H9 (cell line): Measurements from ENCODE around the gene GPR157. TPM values are rescaled to one million over a fixed set of nuclear protein-coding genes. Genes with fewer than 3 reads are reported as not detected.

Source experiments
- DNase-seq: peaks from one replicate; pipeline ENCODE4 v3.0.0-alpha.2; 2017
- H2AFZ ChIP-seq: one replicate; pipeline ENCODE4 v1.6.1; 2013; ENCODE audit warnings: mild to moderate bottlenecking, low read length, control low read depth, moderate library complexity
- H2AK5ac ChIP-seq: 2 replicates; pipeline ENCODE4 v1.6.1; 2013; ENCODE audit warnings: low read length, control low read depth, mixed read lengths; ENCODE audit not compliant: insufficient read length
- H2BK120ac ChIP-seq: one replicate; pipeline ENCODE4 v1.6.1; 2013; ENCODE audit warnings: low read depth, mild to moderate bottlenecking, low read length, control low read depth, inconsistent platforms; ENCODE audit not compliant: poor library complexity, severe bottlenecking
- H2BK12ac ChIP-seq: 2 replicates; pipeline ENCODE4 v1.6.1; 2013; ENCODE audit warnings: low read length, control low read depth, mixed read lengths, low read depth; ENCODE audit not compliant: insufficient read length
- H2BK15ac ChIP-seq: 2 replicates; pipeline ENCODE4 v1.6.1; 2013; ENCODE audit warnings: low read depth, low read length, control low read depth
- H2BK20ac ChIP-seq: one replicate; pipeline ENCODE4 v1.6.1; 2013; ENCODE audit warnings: low read depth, mild to moderate bottlenecking, low read length, control low read depth, inconsistent platforms; ENCODE audit not compliant: poor library complexity, severe bottlenecking
- H2BK5ac ChIP-seq: 2 replicates; pipeline ENCODE4 v1.6.1; 2013; ENCODE audit warnings: low read length, control low read depth, mixed read lengths; ENCODE audit not compliant: insufficient read length
- H3K14ac ChIP-seq: 2 replicates; pipeline ENCODE4 v1.6.1; 2013; ENCODE audit warnings: low read length, control low read depth; ENCODE audit not compliant: insufficient read depth
- H3K18ac ChIP-seq: 2 replicates; pipeline ENCODE4 v1.6.1; 2013; ENCODE audit warnings: low read depth, mild to moderate bottlenecking, mixed read lengths, low read length, control low read depth; ENCODE audit not compliant: insufficient read length
- H3K23ac ChIP-seq: 2 replicates; pipeline ENCODE4 v1.6.1; 2013; ENCODE audit warnings: low read length, control low read depth, mixed read lengths, low read depth; ENCODE audit not compliant: insufficient read length
- H3K23me2 ChIP-seq: 2 replicates; pipeline ENCODE4 v1.6.1; 2013; ENCODE audit warnings: low read depth, mild to moderate bottlenecking, mixed read lengths, low read length, control low read depth; ENCODE audit not compliant: insufficient read length, poor library complexity, severe bottlenecking
- H3K27ac ChIP-seq: 2 replicates; pipeline ENCODE4 v1.5.1; 2013; ENCODE audit warnings: low read length, control low read depth, mixed read lengths, low read depth; ENCODE audit not compliant: insufficient read length
- H3K27me3 ChIP-seq: 2 replicates; pipeline ENCODE4 v1.6.1; 2013; ENCODE audit warnings: low read length, control low read depth, inconsistent platforms; ENCODE audit not compliant: insufficient read depth
- H3K4ac ChIP-seq: 2 replicates; pipeline ENCODE4 v1.6.1; 2013; ENCODE audit warnings: low read depth, mild to moderate bottlenecking, control low read depth, inconsistent platforms, low read length, moderate library complexity
- H3K4me1 ChIP-seq: 2 replicates; pipeline ENCODE4 v1.6.1; 2013; ENCODE audit warnings: low read length, control low read depth, inconsistent platforms; ENCODE audit not compliant: insufficient read depth
- H3K4me2 ChIP-seq: 2 replicates; pipeline ENCODE4 v1.6.1; 2013; ENCODE audit warnings: low read length, control low read depth, mixed read lengths; ENCODE audit not compliant: insufficient read length, insufficient read depth
- H3K56ac ChIP-seq: 2 replicates; pipeline ENCODE4 v1.6.1; 2013; ENCODE audit warnings: low read depth, mild to moderate bottlenecking, mixed read lengths, low read length, control low read depth; ENCODE audit not compliant: insufficient read length
- H3K79me1 ChIP-seq: 2 replicates; pipeline ENCODE4 v1.6.1; 2013; ENCODE audit warnings: low read depth, mild to moderate bottlenecking, moderate library complexity, low read length, control low read depth, inconsistent platforms; ENCODE audit not compliant: insufficient read depth, poor library complexity, severe bottlenecking
- H3K79me2 ChIP-seq: 2 replicates; pipeline ENCODE4 v1.6.1; 2013; ENCODE audit warnings: low read length, control low read depth, inconsistent platforms; ENCODE audit not compliant: insufficient read depth
- H3K9ac ChIP-seq: 2 replicates; pipeline ENCODE4 v1.6.1; 2013; ENCODE audit warnings: low read length, control low read depth, mixed read lengths; ENCODE audit not compliant: insufficient read length; ENCODE audit errors: extremely low read depth
- H3K9me3 ChIP-seq: one replicate; pipeline ENCODE4 v1.6.1; 2013; ENCODE audit warnings: low read depth, low read length, inconsistent platforms; ENCODE audit not compliant: control insufficient read depth
- H3T11ph ChIP-seq: one replicate; pipeline ENCODE4 v1.6.1; 2013; ENCODE audit warnings: mild to moderate bottlenecking, low read length, control low read depth, inconsistent platforms
- H4K20me1 ChIP-seq: one replicate; pipeline ENCODE4 v1.6.1; 2013; ENCODE audit not compliant: control insufficient read depth, insufficient read length, insufficient read depth
- H4K5ac ChIP-seq: 2 replicates; pipeline ENCODE4 v1.6.1; 2013; ENCODE audit warnings: low read depth, mild to moderate bottlenecking, mixed read lengths, low read length, control low read depth; ENCODE audit not compliant: insufficient read length
- H4K8ac ChIP-seq: replicated peaks from 2 replicates; pipeline ENCODE4 v1.6.1; 2013; ENCODE audit warnings: low read length, control low read depth, mixed read lengths, low read depth; ENCODE audit not compliant: insufficient read length
- H4K91ac ChIP-seq: 2 replicates; pipeline ENCODE4 v1.6.1; 2013; ENCODE audit warnings: low read depth, mild to moderate bottlenecking, moderate library complexity, mixed read lengths, low read length, control low read depth; ENCODE audit not compliant: insufficient read length
- H3K27ac Mint-ChIP-seq, 3 experiments: 2 replicates in 2 of 3; 3 replicates in 1 of 3; pipeline ENCODE4 v1.8.0; 2020 to 2021; ENCODE audit warnings: mixed read lengths in 3 of 3, mild to moderate bottlenecking in 1 of 3, moderate library complexity in 1 of 3
- H3K27me3 Mint-ChIP-seq: 2 replicates; pipeline ENCODE4 v1.8.0; 2021; ENCODE audit warnings: low read depth, mild to moderate bottlenecking, moderate library complexity, mixed read lengths
- H3K36me3 Mint-ChIP-seq, 3 experiments: 2 replicates in 2 of 3; 3 replicates in 1 of 3; pipeline ENCODE4 v1.8.0; 2020 to 2021; ENCODE audit warnings: low read depth in 3 of 3, mixed read lengths in 3 of 3; ENCODE audit not compliant: insufficient read depth in 1 of 3
- H3K4me1 Mint-ChIP-seq, 2 experiments: 2 replicates each; pipeline ENCODE4 v1.8.0; 2020; ENCODE audit warnings: mixed read lengths in 2 of 2
- H3K4me3 Mint-ChIP-seq, 2 experiments: 2 replicates in 1 of 2; 3 replicates in 1 of 2; pipeline ENCODE4 v1.8.0; 2020 to 2021; ENCODE audit warnings: mild to moderate bottlenecking in 2 of 2, mixed read lengths in 2 of 2, moderate library complexity in 1 of 2
- H3K9me3 Mint-ChIP-seq, 2 experiments: 2 replicates in 1 of 2; 3 replicates in 1 of 2; pipeline ENCODE4 v1.8.0; 2020; ENCODE audit warnings: mild to moderate bottlenecking in 2 of 2, mixed read lengths in 2 of 2, moderate library complexity in 1 of 2
- CTCF ChIP-seq: fragments of 200-600 bp; sonication (generic); conservative IDR thresholded peaks from 3 replicates; pipeline ENCODE4 v1.8.0; 2021; ENCODE audit warnings: antibody characterized with exemption, mild to moderate bottlenecking
- WGBS: extraction: QIAGEN DNeasy Blood & Tissue Kit; methylation state at CpG from one replicate; pipeline ENCODE4 v1.1.7; 2013; ENCODE audit warnings: missing lambda C conversion rate, low lambda C conversion rate, mixed read lengths; ENCODE audit not compliant: insufficient read length; ENCODE audit errors: extremely low coverage; 5-methylcytosine and 5-hydroxymethylcytosine counted together
- total RNA-seq: library from RNA; stranded (reverse); gene quantifications from 2 replicates; pipeline ENCODE4 v1.2.1, GENCODE V29; 2021

The GPR157 gene
- total RNA-seq, 1 experiment from 2014 or later = 3.8 TPM

GRCh38 chr1:9068981-9069325 is 59.9 kb downstream of the GPR157 start:
- H2BK20ac ChIP-seq = no peak overlapping the region
- H3T11ph ChIP-seq = no peak overlapping the region
- no peak overlapping the region for H2BK5ac ChIP-seq
- H3K9ac ChIP-seq = no peak overlapping the region
- H3K18ac ChIP-seq = no peak overlapping the region
- no peak overlapping the region for H2AFZ ChIP-seq
- no peaks in the 10 kb centered on the region for H3K9me3 ChIP-seq
- no peaks in the 10 kb centered on the region for H3K27me3 ChIP-seq
- H2BK12ac ChIP-seq = no peak overlapping the region
- no peak for TF ChIP-seq CTCF
- no peak overlapping the region for H4K5ac ChIP-seq
- no peak overlapping the region for H2BK120ac ChIP-seq
- no peak overlapping the region for H3K14ac ChIP-seq
- no peaks in the 10 kb centered on the region for H3K9me3 Mint-ChIP-seq
- H3K4me1 ChIP-seq = no peaks in the 10 kb centered on the region; the same call in 1 of the 2 replicates
- no peaks in the 10 kb centered on the region for H4K20me1 ChIP-seq
- no peaks in the 10 kb centered on the region; a peak in 1 of 7 replicates for H3K36me3 Mint-ChIP-seq
- H2BK15ac ChIP-seq = no peak overlapping the region
- no peak overlapping the region for H4K91ac ChIP-seq
- H3K27ac ChIP-seq = no peak overlapping the region
- H3K23ac ChIP-seq = no peak overlapping the region
- H3K79me2 ChIP-seq = no peaks in the 10 kb centered on the region
- peaks cover 2% of the 10 kb centered on the region; the same call in 1 of the 2 replicates for H3K27me3 Mint-ChIP-seq
- no peak overlapping the region for H2AK5ac ChIP-seq
- H3K4ac ChIP-seq = no peak overlapping the region
- H3K79me1 ChIP-seq = no peaks in the 10 kb centered on the region
- no peak overlapping the region for H3K4me2 ChIP-seq
- H4K8ac ChIP-seq = no peak overlapping the region
- WGBS = no CpG with 5 or more reads among the region's 4 CpGs
- no peak for DNase-seq
- no peaks in the 10 kb centered on the region for H3K23me2 ChIP-seq
- H3K4me1 Mint-ChIP-seq = peaks cover 18 to 26% of the 10 kb centered on the region in 2 experiments
- H3K27ac Mint-ChIP-seq = peak overlapping the region in 2 of 3 experiments; percentile 66 to 93; a peak in 3 of 7 replicates
- H3K56ac ChIP-seq = no peak overlapping the region
- no peak overlapping the region for H3K4me3 Mint-ChIP-seq
